Dendritic cell treated with granulocyte-macrophage colony-stimulating factor and Interleukin-4, amounts not matched to agents 40 ng/mL and 50 ng/mL, for 4 days (primary cell): ENCODE data around the gene BAK1.

Experiments
- H3K27ac Mint-ChIP-seq: one replicate; pipeline ENCODE4 v1.8.0; 2022; ENCODE audit warnings: mild to moderate bottlenecking, mixed read lengths
- H3K27me3 Mint-ChIP-seq: one replicate; pipeline ENCODE4 v1.8.0; 2022; ENCODE audit warnings: mild to moderate bottlenecking, mixed read lengths
- H3K36me3 Mint-ChIP-seq: one replicate; pipeline ENCODE4 v1.8.0; 2022; ENCODE audit warnings: low read depth, mixed read lengths
- H3K4me1 Mint-ChIP-seq: one replicate; pipeline ENCODE4 v1.8.0; 2022; ENCODE audit warnings: low read depth, mixed read lengths
- H3K4me3 Mint-ChIP-seq: one replicate; pipeline ENCODE4 v1.8.0; 2022; ENCODE audit warnings: mild to moderate bottlenecking, moderate library complexity, mixed read lengths
- H3K9me3 Mint-ChIP-seq: one replicate; pipeline ENCODE4 v1.8.0; 2022; ENCODE audit warnings: mixed read lengths
- intact Hi-C: fragments of 100-400 bp; cut with micrococcal nuclease; formaldehyde crosslinking; loops from one replicate; pipeline ENCODE4 v1.15.0; 2022

BAK1 gene

GRCh38 chr6:33587529-33587928 lies 7.5 kb upstream of the BAK1 start:
- intact Hi-C loops, result loop anchor here (5.0 kb wide), 1 partner anchor 175 kb away; no protein-coding TSS in a partner anchor

GRCh38 chr6:33586108-33586640 lies 6.1 kb upstream of the BAK1 start:
- Mint-ChIP-seq H3K9me3 (no peaks in the 10 kb centered on the region), H3K27me3 (peaks cover 4% of the 10 kb centered on the region), H3K4me3 (no peak overlapping the region), H3K4me1 (peaks cover 22% of the 10 kb centered on the region), H3K27ac (no peak overlapping the region), H3K36me3 (no peaks in the 10 kb centered on the region)
- intact Hi-C loops, result loop anchor here (5.0 kb wide), 1 partner anchor 176 kb away; no protein-coding TSS in a partner anchor

More at GRCh38 chr6:33587529-33587928, 7.5 kb upstream of the BAK1 start:
- Mint-ChIP-seq H3K36me3 (no peaks in the 10 kb centered on the region), H3K4me1 (peaks cover 27% of the 10 kb centered on the region), H3K9me3 (no peaks in the 10 kb centered on the region), H3K27me3 (peaks cover 17% of the 10 kb centered on the region), H3K4me3 (no peak overlapping the region), H3K27ac (no peak overlapping the region)

GRCh38 chr6:33585403-33586107 lies 5.5 kb upstream of the BAK1 start:
- no peaks in the 10 kb centered on the region for H3K36me3 Mint-ChIP-seq
- peaks cover 3% of the 10 kb centered on the region for H3K27me3 Mint-ChIP-seq
- intact Hi-C loops, result loop anchor here (5.0 kb wide), 1 partner anchor 177 kb away; no protein-coding TSS in a partner anchor
- H3K27ac Mint-ChIP-seq, result peak overlapping the region; percentile 69
- H3K9me3 Mint-ChIP-seq, result no peaks in the 10 kb centered on the region
- H3K4me1 Mint-ChIP-seq, result peaks cover 19% of the 10 kb centered on the region
- H3K4me3 Mint-ChIP-seq, result peak overlapping the region; percentile 27

GRCh38 chr6:33584700-33585402 lies 4.8 kb upstream of the BAK1 start:
- Mint-ChIP-seq H3K27ac (peak overlapping the region; percentile 69), H3K4me3 (no peak overlapping the region), H3K4me1 (peaks cover 23% of the 10 kb centered on the region), H3K9me3 (no peaks in the 10 kb centered on the region), H3K27me3 (peaks cover 3% of the 10 kb centered on the region), H3K36me3 (peaks cover 2% of the 10 kb centered on the region)
- intact Hi-C loops, result loop anchor here (5.0 kb wide), 1 partner anchor 177 kb away; no protein-coding TSS in a partner anchor

GRCh38 chr6:33583591-33584155 lies 3.6 kb upstream of the BAK1 start:
- intact Hi-C loops, result no loop called here
- peaks cover 3% of the 10 kb centered on the region for H3K27me3 Mint-ChIP-seq
- no peak overlapping the region for H3K4me3 Mint-ChIP-seq
- H3K27ac Mint-ChIP-seq, result peak overlapping the region; percentile 27
- peaks cover 14% of the 10 kb centered on the region for H3K36me3 Mint-ChIP-seq
- no peaks in the 10 kb centered on the region for H3K9me3 Mint-ChIP-seq
- H3K4me1 Mint-ChIP-seq, result peaks cover 31% of the 10 kb centered on the region

GRCh38 chr6:33581186-33581585 lies 1.1 kb upstream of the BAK1 start:
- Mint-ChIP-seq H3K27me3 (no peaks in the 10 kb centered on the region), H3K27ac (no peak overlapping the region)
- intact Hi-C loops, result no loop called here

GRCh38 chr6:33578588-33579011 lies 1.5 kb downstream of the BAK1 start:
- H3K36me3 Mint-ChIP-seq, result peaks cover 63% of the 10 kb centered on the region
- H3K27me3 Mint-ChIP-seq, result no peaks in the 10 kb centered on the region
- H3K4me3 Mint-ChIP-seq, result peak overlapping the region; percentile 80
- intact Hi-C loops, result no loop called here
- H3K27ac Mint-ChIP-seq, result peak overlapping the region; percentile 93
- H3K4me1 Mint-ChIP-seq, result peaks cover 46% of the 10 kb centered on the region
- H3K9me3 Mint-ChIP-seq, result no peaks in the 10 kb centered on the region

More at GRCh38 chr6:33581186-33581585, 1.1 kb upstream of the BAK1 start:
- Mint-ChIP-seq H3K4me3 (no peak overlapping the region), H3K36me3 (peaks cover 37% of the 10 kb centered on the region), H3K9me3 (no peaks in the 10 kb centered on the region), H3K4me1 (peaks cover 53% of the 10 kb centered on the region)

- Mint-ChIP-seq H3K4me3 (peak overlapping the region; percentile 80), H3K9me3 (no peaks in the 10 kb centered on the region), H3K27ac (peak overlapping the region; percentile 93), H3K36me3 (peaks cover 67% of the 10 kb centered on the region), H3K27me3 (no peaks in the 10 kb centered on the region), H3K4me1 (peaks cover 46% of the 10 kb centered on the region)
- intact Hi-C loops, result no loop called here
Observed at GRCh38 chr6:33578164-33578563, 1.9 kb downstream of the BAK1 start.

GRCh38 chr6:33577718-33578117 lies 2.4 kb downstream of the BAK1 start:
- Mint-ChIP-seq H3K27me3 (no peaks in the 10 kb centered on the region), H3K4me1 (peaks cover 46% of the 10 kb centered on the region), H3K27ac (peak overlapping the region; percentile 93), H3K4me3 (peak overlapping the region; percentile 80), H3K9me3 (no peaks in the 10 kb centered on the region), H3K36me3 (peaks cover 67% of the 10 kb centered on the region)
- intact Hi-C loops, result no loop called here

GRCh38 chr6:33577106-33577535 lies 3.0 kb downstream of the BAK1 start:
- intact Hi-C loops, result no loop called here
- peak overlapping the region; percentile 93 for H3K27ac Mint-ChIP-seq
- H3K4me1 Mint-ChIP-seq, result peaks cover 50% of the 10 kb centered on the region
- H3K27me3 Mint-ChIP-seq, result no peaks in the 10 kb centered on the region
- peak overlapping the region; percentile 62 for H3K4me3 Mint-ChIP-seq
- no peaks in the 10 kb centered on the region for H3K9me3 Mint-ChIP-seq
- H3K36me3 Mint-ChIP-seq, result peaks cover 73% of the 10 kb centered on the region

GRCh38 chr6:33576668-33577067 lies 3.4 kb downstream of the BAK1 start:
- Mint-ChIP-seq H3K27me3 (no peaks in the 10 kb centered on the region), H3K27ac (peak overlapping the region; percentile 93), H3K4me1 (peaks cover 55% of the 10 kb centered on the region), H3K36me3 (peaks cover 77% of the 10 kb centered on the region), H3K4me3 (peak overlapping the region; percentile 62), H3K9me3 (no peaks in the 10 kb centered on the region)
- intact Hi-C loops, result no loop called here

- intact Hi-C loops, result no loop called here
- Mint-ChIP-seq H3K4me1 (peaks cover 64% of the 10 kb centered on the region), H3K27me3 (no peaks in the 10 kb centered on the region), H3K36me3 (peaks cover 85% of the 10 kb centered on the region), H3K9me3 (no peaks in the 10 kb centered on the region), H3K27ac (no peak overlapping the region), H3K4me3 (no peak overlapping the region)
Observed at GRCh38 chr6:33575211-33575610, 4.9 kb downstream of the BAK1 start.

GRCh38 chr6:33571637-33572316 lies 8.3 kb downstream of the BAK1 start:
- no peaks in the 10 kb centered on the region for H3K27me3 Mint-ChIP-seq
- peaks cover 34% of the 10 kb centered on the region for H3K4me1 Mint-ChIP-seq
- no peaks in the 10 kb centered on the region for H3K9me3 Mint-ChIP-seq
- H3K27ac Mint-ChIP-seq, result peak overlapping the region; percentile 93
- peak overlapping the region; percentile 87 for H3K4me3 Mint-ChIP-seq
- intact Hi-C loops, result loop anchor here (5.0 kb wide), 1 partner anchor 119 kb away; the partner anchor contains the start of gene ZBTB9
- peaks cover 83% of the 10 kb centered on the region for H3K36me3 Mint-ChIP-seq
